ENCODE results near the gene DUS3L.
"Not testable (repeated sequence)": the region's sequence is repeated elsewhere in the genome, so short reads cannot be mapped to it uniquely, and the experiment has no call there.

DUS3L gene

DNA sequence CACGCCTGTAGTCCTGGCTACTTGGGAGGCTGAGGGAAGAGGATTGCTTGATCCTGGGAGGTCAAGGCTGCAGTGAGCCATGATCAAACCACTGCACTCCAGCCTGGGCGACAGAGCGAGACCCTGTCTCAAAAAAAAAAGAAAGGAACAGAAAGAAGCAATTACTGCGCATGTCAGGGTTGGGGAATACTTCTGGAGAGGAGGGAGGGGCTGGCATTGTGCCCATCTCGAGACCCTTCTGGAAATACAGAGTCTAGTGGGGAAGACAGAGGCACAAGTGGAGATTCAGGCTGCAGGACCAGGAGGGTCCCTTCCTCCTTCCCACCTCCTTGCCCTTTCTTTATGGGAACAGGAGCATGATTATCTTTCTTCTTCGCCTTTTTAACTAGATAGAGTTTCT lies 37.2 kb downstream of the DUS3L start:
- DNase-seq (ENCODE audit: low read depth in 1 of 2, low spot score in 1 of 2) = no peak
- Histone ChIP-seq H3K27me3 (ENCODE audit: insufficient read depth, poor library complexity, severe bottlenecking) (no peaks in the 10 kb centered on the region), H3K27ac (replicated peaks) (no peak overlapping the region), H3K4me3 (replicated peaks; ENCODE audit: insufficient read depth, low read length) (no peak overlapping the region)
- TF ChIP-seq, protein P1, sequence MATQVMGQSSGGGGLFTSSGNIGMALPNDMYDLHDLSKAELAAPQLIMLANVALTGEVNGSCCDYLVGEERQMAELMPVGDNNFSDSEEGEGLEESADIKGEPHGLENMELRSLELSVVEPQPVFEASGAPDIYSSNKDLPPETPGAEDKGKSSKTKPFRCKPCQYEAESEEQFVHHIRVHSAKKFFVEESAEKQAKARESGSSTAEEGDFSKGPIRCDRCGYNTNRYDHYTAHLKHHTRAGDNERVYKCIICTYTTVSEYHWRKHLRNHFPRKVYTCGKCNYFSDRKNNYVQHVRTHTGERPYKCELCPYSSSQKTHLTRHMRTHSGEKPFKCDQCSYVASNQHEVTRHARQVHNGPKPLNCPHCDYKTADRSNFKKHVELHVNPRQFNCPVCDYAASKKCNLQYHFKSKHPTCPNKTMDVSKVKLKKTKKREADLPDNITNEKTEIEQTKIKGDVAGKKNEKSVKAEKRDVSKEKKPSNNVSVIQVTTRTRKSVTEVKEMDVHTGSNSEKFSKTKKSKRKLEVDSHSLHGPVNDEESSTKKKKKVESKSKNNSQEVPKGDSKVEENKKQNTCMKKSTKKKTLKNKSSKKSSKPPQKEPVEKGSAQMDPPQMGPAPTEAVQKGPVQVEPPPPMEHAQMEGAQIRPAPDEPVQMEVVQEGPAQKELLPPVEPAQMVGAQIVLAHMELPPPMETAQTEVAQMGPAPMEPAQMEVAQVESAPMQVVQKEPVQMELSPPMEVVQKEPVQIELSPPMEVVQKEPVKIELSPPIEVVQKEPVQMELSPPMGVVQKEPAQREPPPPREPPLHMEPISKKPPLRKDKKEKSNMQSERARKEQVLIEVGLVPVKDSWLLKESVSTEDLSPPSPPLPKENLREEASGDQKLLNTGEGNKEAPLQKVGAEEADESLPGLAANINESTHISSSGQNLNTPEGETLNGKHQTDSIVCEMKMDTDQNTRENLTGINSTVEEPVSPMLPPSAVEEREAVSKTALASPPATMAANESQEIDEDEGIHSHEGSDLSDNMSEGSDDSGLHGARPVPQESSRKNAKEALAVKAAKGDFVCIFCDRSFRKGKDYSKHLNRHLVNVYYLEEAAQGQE (IDR thresholded peaks at IDR 0.05; ENCODE audit: insufficient replicate concordance, low read depth) = no peak
- TF ChIP-seq SPI1 (IDR thresholded peaks at IDR 0.05; ENCODE audit: borderline replicate concordance, low read depth) = no peak
- TF ChIP-seq GABPA (IDR thresholded peaks at IDR 0.05; ENCODE audit: low read depth) = no peak
- TF ChIP-seq, protein P2, sequence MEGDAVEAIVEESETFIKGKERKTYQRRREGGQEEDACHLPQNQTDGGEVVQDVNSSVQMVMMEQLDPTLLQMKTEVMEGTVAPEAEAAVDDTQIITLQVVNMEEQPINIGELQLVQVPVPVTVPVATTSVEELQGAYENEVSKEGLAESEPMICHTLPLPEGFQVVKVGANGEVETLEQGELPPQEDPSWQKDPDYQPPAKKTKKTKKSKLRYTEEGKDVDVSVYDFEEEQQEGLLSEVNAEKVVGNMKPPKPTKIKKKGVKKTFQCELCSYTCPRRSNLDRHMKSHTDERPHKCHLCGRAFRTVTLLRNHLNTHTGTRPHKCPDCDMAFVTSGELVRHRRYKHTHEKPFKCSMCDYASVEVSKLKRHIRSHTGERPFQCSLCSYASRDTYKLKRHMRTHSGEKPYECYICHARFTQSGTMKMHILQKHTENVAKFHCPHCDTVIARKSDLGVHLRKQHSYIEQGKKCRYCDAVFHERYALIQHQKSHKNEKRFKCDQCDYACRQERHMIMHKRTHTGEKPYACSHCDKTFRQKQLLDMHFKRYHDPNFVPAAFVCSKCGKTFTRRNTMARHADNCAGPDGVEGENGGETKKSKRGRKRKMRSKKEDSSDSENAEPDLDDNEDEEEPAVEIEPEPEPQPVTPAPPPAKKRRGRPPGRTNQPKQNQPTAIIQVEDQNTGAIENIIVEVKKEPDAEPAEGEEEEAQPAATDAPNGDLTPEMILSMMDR (IDR thresholded peaks at IDR 0.05; ENCODE audit: insufficient read depth, low read length) = no peak
- TF ChIP-seq POLR2AphosphoS5 (IDR thresholded peaks at IDR 0.05; ENCODE audit: low read depth) = no peak

DNA sequence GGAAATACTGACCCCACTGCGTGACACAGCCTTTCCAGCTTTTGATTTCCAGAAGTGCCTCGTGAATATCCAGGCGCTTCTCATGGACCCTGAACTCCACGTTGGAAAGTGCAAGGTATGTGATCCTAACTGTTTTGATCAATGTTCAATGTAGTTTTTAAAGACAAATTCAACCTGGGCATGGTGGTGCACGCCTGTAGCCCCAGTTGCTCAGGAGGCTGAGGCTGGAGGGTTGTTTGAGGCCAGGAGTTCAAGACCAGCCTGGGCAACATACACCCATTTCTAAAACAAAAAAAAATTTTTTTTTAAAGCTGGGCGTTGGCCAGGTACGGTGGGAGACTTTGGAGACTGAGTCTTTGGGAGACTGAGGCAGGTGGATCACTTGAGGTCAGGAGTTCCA lies 39.3 kb downstream of the DUS3L start:
- Histone ChIP-seq H3K27ac (replicated peaks) (no peak overlapping the region), H3K4me3 (replicated peaks; ENCODE audit: insufficient read depth, low read length) (no peak overlapping the region), H3K27me3 (ENCODE audit: insufficient read depth, poor library complexity, severe bottlenecking) (no peaks in the 10 kb centered on the region)
- DNase-seq (ENCODE audit: low read depth in 1 of 2, low spot score in 1 of 2) = no peak
- TF ChIP-seq POLR2AphosphoS5 (IDR thresholded peaks at IDR 0.05; ENCODE audit: low read depth) = no peak
- TF ChIP-seq, protein P1 (IDR thresholded peaks at IDR 0.05; ENCODE audit: insufficient replicate concordance, low read depth) = no peak
- TF ChIP-seq, protein P2 (IDR thresholded peaks at IDR 0.05; ENCODE audit: insufficient read depth, low read length) = no peak
- no peak for TF ChIP-seq SPI1 (IDR thresholded peaks at IDR 0.05; ENCODE audit: borderline replicate concordance, low read depth)
- TF ChIP-seq GABPA (IDR thresholded peaks at IDR 0.05; ENCODE audit: low read depth) = no peak

DNA sequence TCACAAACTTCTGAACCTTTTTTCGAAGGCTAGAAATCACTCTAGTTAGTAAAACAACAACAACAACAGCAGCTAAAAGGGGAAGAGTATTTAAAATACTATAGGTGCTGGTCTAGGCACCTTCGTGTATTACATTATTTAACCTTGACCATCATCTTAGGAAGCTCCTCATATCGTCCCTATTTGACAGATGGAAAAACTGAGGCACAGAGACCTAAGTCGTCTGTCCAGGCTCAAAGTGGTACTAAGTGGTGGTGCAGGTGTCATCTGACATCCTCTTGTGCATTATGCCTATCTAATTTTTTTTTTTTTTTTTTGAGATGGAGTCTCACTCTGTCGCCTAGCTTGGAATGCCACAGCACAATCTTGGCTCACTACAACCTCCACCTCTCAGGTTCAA lies 41.5 kb downstream of the DUS3L start:
- DNase-seq (ENCODE audit: low read depth in 1 of 2, low spot score in 1 of 2) = no peak
- Histone ChIP-seq H3K27ac (replicated peaks) (no peak overlapping the region), H3K27me3 (ENCODE audit: insufficient read depth, poor library complexity, severe bottlenecking) (no peaks in the 10 kb centered on the region), H3K4me3 (replicated peaks; ENCODE audit: insufficient read depth, low read length) (no peak overlapping the region)
- TF ChIP-seq POLR2AphosphoS5 (IDR thresholded peaks at IDR 0.05; ENCODE audit: low read depth) = no peak
- TF ChIP-seq, protein P2 (IDR thresholded peaks at IDR 0.05; ENCODE audit: insufficient read depth, low read length) = no peak
- no peak for TF ChIP-seq GABPA (IDR thresholded peaks at IDR 0.05; ENCODE audit: low read depth)
- TF ChIP-seq, protein P1 (IDR thresholded peaks at IDR 0.05; ENCODE audit: insufficient replicate concordance, low read depth) = no peak
- no peak for TF ChIP-seq SPI1 (IDR thresholded peaks at IDR 0.05; ENCODE audit: borderline replicate concordance, low read depth)

DNA sequence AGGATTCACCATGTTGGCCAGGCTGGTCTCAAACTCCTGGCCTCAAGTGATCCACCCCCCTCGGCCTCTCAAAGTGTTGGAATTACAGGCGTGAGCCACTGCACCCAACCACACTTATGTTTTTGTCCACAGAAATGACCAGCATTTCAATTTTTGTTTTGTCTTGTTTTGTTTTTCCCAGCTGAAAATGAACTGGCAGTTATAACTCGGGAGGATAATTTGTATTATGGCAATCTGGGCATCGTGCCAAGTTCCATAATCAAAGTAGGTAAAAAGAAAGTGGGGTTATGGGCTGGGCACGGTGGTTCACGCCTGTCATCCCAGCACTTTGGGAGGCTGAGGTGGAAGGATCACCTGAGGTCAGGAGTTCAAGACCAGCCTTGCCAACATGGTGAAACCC lies 42.0 kb downstream of the DUS3L start:
- not testable (repeated sequence) for H3K27me3 ChIP-seq (ENCODE audit: insufficient read depth, poor library complexity, severe bottlenecking); DNase-seq (ENCODE audit: low read depth in 1 of 2, low spot score in 1 of 2); H3K4me3 ChIP-seq (replicated peaks; ENCODE audit: insufficient read depth, low read length); H3K27ac ChIP-seq (replicated peaks)

DNA sequence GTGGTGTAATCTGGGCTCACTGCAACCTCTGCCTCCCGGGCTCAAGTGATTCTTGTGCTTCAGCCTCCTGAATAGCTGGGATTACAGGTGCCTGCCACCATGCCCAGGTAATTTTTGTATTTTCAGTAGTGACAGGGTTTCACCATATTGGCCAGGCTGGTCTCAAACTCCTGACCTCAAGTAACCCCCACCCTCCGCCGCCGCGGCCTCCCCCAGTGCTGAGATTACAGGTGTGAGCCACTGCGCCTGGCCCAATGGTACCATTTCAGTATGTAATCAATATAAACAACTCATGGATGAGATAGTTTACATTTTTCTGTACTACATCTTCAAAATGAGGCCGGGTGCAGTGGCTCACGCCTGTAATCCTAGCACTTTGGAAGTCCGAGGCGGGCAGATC lies 46.0 kb downstream of the DUS3L start:
- H3K27ac ChIP-seq (replicated peaks); H3K27me3 ChIP-seq (ENCODE audit: insufficient read depth, poor library complexity, severe bottlenecking); DNase-seq (ENCODE audit: low read depth in 1 of 2, low spot score in 1 of 2); H3K4me3 ChIP-seq (replicated peaks; ENCODE audit: insufficient read depth, low read length): not testable (repeated sequence)

Measured in HL-60 (cell line).